OCI-LY1 (cell line): Measurements from ENCODE around the gene FKBP1A.

ENCODE experiments used
- H2AFZ ChIP-seq: fragments of 200-600 bp; sonication (generic), shearing (Covaris generic); 2 replicates; pipeline ENCODE4 v1.6.0; 2014; ENCODE audit warnings: antibody characterized with exemption, mild to moderate bottlenecking, low read length
- H3F3A ChIP-seq: fragments of 200-600 bp; sonication (generic), shearing (Covaris generic); 2 replicates; pipeline ENCODE4 v1.6.0; 2014; ENCODE audit warnings: mild to moderate bottlenecking, antibody characterized with exemption, low read length, moderate library complexity; ENCODE audit not compliant: insufficient read depth
- H3K27ac ChIP-seq: fragments of 200-600 bp; sonication (generic); 2 replicates; pipeline ENCODE4 v1.5.1; 2014; ENCODE audit warnings: low read length, mixed run types, mild to moderate bottlenecking, low read depth; ENCODE audit not compliant: poor library complexity, severe bottlenecking
- H3K27me3 ChIP-seq: fragments of 200-600 bp; sonication (generic); 2 replicates; pipeline ENCODE4 v1.6.0; 2014; ENCODE audit warnings: antibody characterized with exemption, mild to moderate bottlenecking, low read length, moderate library complexity; ENCODE audit not compliant: insufficient read depth
- H3K36me3 ChIP-seq: fragments of 200-600 bp; sonication (generic); 2 replicates; pipeline ENCODE4 v1.6.1; 2014; ENCODE audit warnings: mild to moderate bottlenecking, antibody characterized with exemption, low read length, moderate library complexity, mixed read lengths; ENCODE audit not compliant: insufficient read depth
- H3K4me1 ChIP-seq: fragments of 200-600 bp; sonication (generic); 2 replicates; pipeline ENCODE4 v1.5.1; 2014; ENCODE audit warnings: mild to moderate bottlenecking, low read length, moderate library complexity; ENCODE audit not compliant: insufficient read depth, severe bottlenecking
- H3K4me2 ChIP-seq: fragments of 200-600 bp; sonication (generic), shearing (Covaris generic); 2 replicates; pipeline ENCODE4 v1.6.1; 2014; ENCODE audit warnings: low read length
- H3K4me3 ChIP-seq: fragments of 200-600 bp; sonication (generic); 2 replicates; pipeline ENCODE4 v1.5.1; 2014; ENCODE audit warnings: low read length, low read depth, mild to moderate bottlenecking, mixed read lengths; ENCODE audit not compliant: poor library complexity, severe bottlenecking
- H3K79me2 ChIP-seq: fragments of 200-600 bp; shearing (Covaris generic); 2 replicates; pipeline ENCODE4 v1.6.1; 2016; ENCODE audit warnings: mixed run types, low read length, mixed read lengths; ENCODE audit not compliant: insufficient read depth
- H3K9ac ChIP-seq: fragments of 200-600 bp; sonication (generic), shearing (Covaris generic); 2 replicates; pipeline ENCODE4 v1.6.1; 2014; ENCODE audit warnings: mild to moderate bottlenecking, low read length, mixed read lengths
- H3K9me2 ChIP-seq: fragments of 200-600 bp; sonication (generic), shearing (Covaris generic); 2 replicates; pipeline ENCODE4 v1.6.1; 2014; ENCODE audit warnings: low read depth, mild to moderate bottlenecking, low read length, mixed read lengths
- H3K9me3 ChIP-seq: fragments of 200-600 bp; shearing (Covaris generic); 2 replicates; pipeline ENCODE4 v1.6.1; 2014; ENCODE audit warnings: low read length, mixed read lengths
- H4K20me1 ChIP-seq: fragments of 200-600 bp; sonication (generic), shearing (Covaris generic); 2 replicates; pipeline ENCODE4 v1.6.0; 2016; ENCODE audit warnings: mild to moderate bottlenecking, low read length; ENCODE audit not compliant: insufficient read depth
- EZH2 ChIP-seq: fragments of 200-600 bp; sonication (generic), shearing (Covaris generic); IDR thresholded peaks from 2 replicates; pipeline ENCODE4 v1.8.0; 2017; ENCODE audit warnings: borderline replicate concordance, mixed run types, mild to moderate bottlenecking, antibody characterized with exemption, low read length, moderate library complexity, mixed read lengths
- TF ChIP-seq, protein P1 (sequence below): fragments of 200-600 bp; sonication (generic), shearing (Covaris generic); IDR thresholded peaks from 2 replicates; pipeline ENCODE4 v1.5.1; 2017; ENCODE audit warnings: mild to moderate bottlenecking, antibody characterized with exemption, low read length, moderate library complexity, mixed read lengths

FKBP1A gene

DNA sequence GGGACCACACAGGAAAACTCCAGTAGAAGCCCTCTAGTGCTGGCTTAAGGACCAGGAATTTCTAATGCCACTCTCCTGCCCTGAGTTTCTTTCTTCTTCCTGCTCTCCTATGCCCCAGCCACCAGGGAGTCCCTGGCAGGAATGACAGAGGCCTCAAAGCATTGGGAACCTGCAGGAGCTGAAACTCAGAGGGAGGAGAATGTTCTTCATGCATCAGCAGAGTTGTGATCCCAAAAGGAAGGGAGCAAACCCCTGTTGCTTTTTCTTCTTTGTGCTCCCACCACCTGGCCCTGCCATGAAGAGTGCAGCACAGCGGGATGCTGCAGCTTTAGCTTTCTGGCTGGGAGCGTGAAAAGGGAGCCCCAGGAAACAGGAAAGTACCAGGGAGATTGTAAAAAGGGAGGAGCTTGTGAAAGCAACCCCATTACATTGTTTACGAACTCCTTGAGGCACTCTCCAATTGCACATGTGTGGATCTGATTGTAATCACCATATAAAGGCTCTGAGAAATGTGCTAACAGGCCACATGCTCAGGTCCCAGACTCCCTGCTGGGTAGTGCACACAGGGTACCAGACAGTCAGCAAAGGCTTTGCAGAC, 34.7 kb upstream of the FKBP1A start:
- Histone ChIP-seq H3K4me3 (no peak overlapping the region), H3K27ac (no peak overlapping the region), H2AFZ (no peak overlapping the region), H3K9me2 (no peaks in the 10 kb centered on the region), H3K79me2 (no peaks in the 10 kb centered on the region), H3K27me3 (no peaks in the 10 kb centered on the region), H3F3A (no peaks in the 10 kb centered on the region), H3K4me2 (no peak overlapping the region), H3K9ac (no peak overlapping the region), H4K20me1 (no peaks in the 10 kb centered on the region), H3K36me3 (no peaks in the 10 kb centered on the region), H3K4me1 (no peaks in the 10 kb centered on the region), H3K9me3 (no peaks in the 10 kb centered on the region)
- no peak for TF ChIP-seq EZH2
- TF ChIP-seq, protein P1, sequence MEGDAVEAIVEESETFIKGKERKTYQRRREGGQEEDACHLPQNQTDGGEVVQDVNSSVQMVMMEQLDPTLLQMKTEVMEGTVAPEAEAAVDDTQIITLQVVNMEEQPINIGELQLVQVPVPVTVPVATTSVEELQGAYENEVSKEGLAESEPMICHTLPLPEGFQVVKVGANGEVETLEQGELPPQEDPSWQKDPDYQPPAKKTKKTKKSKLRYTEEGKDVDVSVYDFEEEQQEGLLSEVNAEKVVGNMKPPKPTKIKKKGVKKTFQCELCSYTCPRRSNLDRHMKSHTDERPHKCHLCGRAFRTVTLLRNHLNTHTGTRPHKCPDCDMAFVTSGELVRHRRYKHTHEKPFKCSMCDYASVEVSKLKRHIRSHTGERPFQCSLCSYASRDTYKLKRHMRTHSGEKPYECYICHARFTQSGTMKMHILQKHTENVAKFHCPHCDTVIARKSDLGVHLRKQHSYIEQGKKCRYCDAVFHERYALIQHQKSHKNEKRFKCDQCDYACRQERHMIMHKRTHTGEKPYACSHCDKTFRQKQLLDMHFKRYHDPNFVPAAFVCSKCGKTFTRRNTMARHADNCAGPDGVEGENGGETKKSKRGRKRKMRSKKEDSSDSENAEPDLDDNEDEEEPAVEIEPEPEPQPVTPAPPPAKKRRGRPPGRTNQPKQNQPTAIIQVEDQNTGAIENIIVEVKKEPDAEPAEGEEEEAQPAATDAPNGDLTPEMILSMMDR, result no peak

DNA sequence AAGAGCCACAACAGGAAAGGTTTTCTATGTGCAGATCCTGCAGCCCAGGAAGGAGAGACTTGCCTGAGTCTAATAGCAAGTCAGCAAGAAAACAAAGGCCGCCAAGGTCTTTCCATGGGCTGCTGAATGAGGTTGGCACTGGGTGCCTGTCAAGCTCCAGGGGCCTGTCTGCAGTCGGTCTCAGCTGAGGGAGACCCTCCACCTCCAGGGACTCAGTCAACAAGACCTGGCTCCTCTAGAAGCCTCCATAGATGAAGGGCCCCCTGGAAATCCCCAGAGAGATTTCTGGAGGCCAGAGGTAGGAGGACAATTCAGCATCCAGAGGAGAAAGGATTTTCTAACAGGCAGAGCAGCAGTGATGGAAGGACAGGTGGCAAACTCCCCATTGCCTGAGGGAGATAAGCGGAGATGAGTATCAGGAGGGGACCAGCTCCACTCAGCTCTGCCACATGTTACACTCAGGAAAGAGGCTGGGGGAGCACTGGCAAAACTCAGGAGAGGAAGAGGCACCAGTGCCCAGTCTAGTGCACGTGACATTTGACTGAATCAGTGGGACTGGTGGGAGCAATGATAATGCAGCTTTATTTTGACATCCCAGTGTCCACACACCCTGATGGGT, 33.5 kb upstream of the FKBP1A start:
- TF ChIP-seq, protein P1, result no peak
- TF ChIP-seq EZH2, result no peak
- no peaks in the 10 kb centered on the region for H3F3A ChIP-seq
- no peaks in the 10 kb centered on the region for H3K36me3 ChIP-seq
- H3K4me3 ChIP-seq, result no peak overlapping the region
- H3K4me2 ChIP-seq, result no peak overlapping the region
- no peak overlapping the region for H3K27ac ChIP-seq
- no peak overlapping the region for H3K9ac ChIP-seq
- H3K79me2 ChIP-seq, result no peaks in the 10 kb centered on the region
- no peaks in the 10 kb centered on the region for H3K9me3 ChIP-seq
- no peaks in the 10 kb centered on the region for H3K4me1 ChIP-seq
- H4K20me1 ChIP-seq, result no peaks in the 10 kb centered on the region
- H3K9me2 ChIP-seq, result no peaks in the 10 kb centered on the region
- H2AFZ ChIP-seq, result no peak overlapping the region
- no peaks in the 10 kb centered on the region for H3K27me3 ChIP-seq

DNA sequence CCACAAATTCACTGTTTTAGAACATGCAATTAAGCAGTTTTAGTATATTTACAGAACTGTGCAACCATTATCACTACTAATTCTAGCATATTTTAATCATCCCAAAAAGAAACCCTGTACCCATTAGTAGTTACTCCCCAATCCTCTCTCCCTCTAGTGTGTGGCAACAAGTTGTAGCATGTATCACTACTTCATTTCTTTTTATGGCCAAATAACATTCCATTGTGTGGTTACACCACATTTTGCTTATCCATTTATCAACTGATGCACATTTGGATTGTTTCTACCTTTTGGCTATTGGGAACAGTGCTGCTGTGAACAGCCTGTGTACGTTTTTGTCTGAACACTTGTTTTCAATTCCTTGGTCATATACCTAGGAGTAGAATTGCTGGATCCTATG, 31.5 kb upstream of the FKBP1A start:
- Histone ChIP-seq H4K20me1 (no peaks in the 10 kb centered on the region), H3K79me2 (no peaks in the 10 kb centered on the region), H3K4me3 (no peak overlapping the region), H3K9me2 (no peaks in the 10 kb centered on the region), H3K27me3 (no peaks in the 10 kb centered on the region), H3K9ac (no peak overlapping the region), H3K4me1 (no peaks in the 10 kb centered on the region), H3K9me3 (peaks cover 3% of the 10 kb centered on the region; the same call in 1 of the 2 replicates), H3K27ac (no peak overlapping the region), H3K36me3 (no peaks in the 10 kb centered on the region), H2AFZ (no peak overlapping the region), H3K4me2 (no peak overlapping the region), H3F3A (no peaks in the 10 kb centered on the region)
- no peak for TF ChIP-seq EZH2
- TF ChIP-seq, protein P1, result no peak
